GM12878 (cell line): ENCODE data around the gene FSIP1. TPM values are rescaled to one million over a fixed set of nuclear protein-coding genes. Genes with fewer than 3 reads are reported as not detected.

Experiments
- ATAC-seq: fragments of 200-7000 bp; cut with Tn5 transposase; 3 replicates; pipeline ENCODE4 v1.9.1; 2020; ENCODE audit warnings: mild to moderate bottlenecking, moderate library complexity
- BruUV-seq: library from RNA; stranded (reverse); fragments of 400-500 nt; replicated peaks from 2 replicates; lab custom pipeline; 2021; lab: Mats Ljungman, UMichigan
- CTCF ChIA-PET: fragments of 300-600 bp; sonication (Branson Sonifier 250); formaldehyde crosslinking; extraction: SDS; loops from one replicate; lab custom pipeline; 2021; ENCODE audit warnings: inconsistent platforms; lab: Yijun Ruan, JAX
- POLR2A ChIA-PET: fragments of 350-600 bp; formaldehyde crosslinking; extraction: SDS; loops from one replicate; lab custom pipeline; 2021; ENCODE audit warnings: inconsistent platforms; lab: Charles Lee
- RAD21 ChIA-PET: fragments of 300-600 bp; sonication (Branson Sonifier 250); formaldehyde crosslinking; loops from one replicate; lab custom pipeline; 2023; ENCODE audit warnings: antibody characterized with exemption; ENCODE audit not compliant: unreplicated experiment; lab: Charles Lee
- SMC1A ChIA-PET: fragments of 300-600 bp; sonication (Branson Sonifier 250); formaldehyde crosslinking; loops from one replicate; lab custom pipeline; 2023; ENCODE audit not compliant: unreplicated experiment, uncharacterized antibody; lab: Charles Lee
- DNase-seq: peaks from one replicate; pipeline ENCODE4 v3.0.0-alpha.2; 2011; ENCODE audit warnings: low read depth, low spot score
- FAIRE-seq: peaks from 3 replicates; lab custom pipeline; 2011; peaks lifted over from hg19 to GRCh38; lab: Jason Lieb, UNC
- H2AFZ ChIP-seq: 2 replicates; pipeline ENCODE4 v1.6.0; 2011; ENCODE audit warnings: low read depth, low read length, control low read depth; ENCODE audit not compliant: control insufficient read depth
- H3K27ac ChIP-seq: 2 replicates; pipeline ENCODE4 v1.5.1; 2011; ENCODE audit warnings: control low read depth; ENCODE audit not compliant: control insufficient read depth, insufficient read depth
- H3K27me3 ChIP-seq, 2 experiments: replicated peaks in 1 of 2; 2 replicates each; pipeline versions ENCODE4 v1.6.0 to v1.6.1; 2011; ENCODE audit warnings: low read length in 1 of 2; ENCODE audit not compliant: control insufficient read depth in 2 of 2, insufficient read depth in 2 of 2
- H3K36me3 ChIP-seq, 2 experiments: 2 replicates each; pipeline ENCODE4 v1.5.1; 2011; ENCODE audit warnings: low read length in 1 of 2; ENCODE audit not compliant: control insufficient read depth in 2 of 2, insufficient read depth in 2 of 2
- H3K4me1 ChIP-seq: 2 replicates; pipeline ENCODE4 v1.6.1; 2011; ENCODE audit warnings: mild to moderate bottlenecking, low read length, moderate library complexity, mixed read lengths; ENCODE audit not compliant: control insufficient read depth, insufficient read depth
- H3K4me2 ChIP-seq: 2 replicates; pipeline ENCODE4 v1.6.0; 2011; ENCODE audit warnings: control low read depth; ENCODE audit not compliant: control insufficient read depth, insufficient read depth
- H3K4me3 ChIP-seq: fragments of 200-600 bp; sonication (generic); 2 replicates; pipeline ENCODE4 v1.5.1; 2016
- H3K79me2 ChIP-seq: 2 replicates; pipeline ENCODE4 v1.6.0; 2011; ENCODE audit warnings: low read length; ENCODE audit not compliant: control insufficient read depth, insufficient read depth
- H3K9ac ChIP-seq: 2 replicates; pipeline ENCODE4 v1.8.0; 2011; ENCODE audit warnings: low read length, control low read depth, mixed read lengths; ENCODE audit not compliant: control insufficient read depth, insufficient read depth
- H3K9me3 ChIP-seq: replicated peaks from 3 replicates; pipeline ENCODE4 v1.5.1; 2011; ENCODE audit warnings: mild to moderate bottlenecking, low read length; ENCODE audit not compliant: control insufficient read depth, insufficient read depth
- H4K20me1 ChIP-seq: 2 replicates; pipeline ENCODE4 v1.6.0; 2011; ENCODE audit not compliant: control insufficient read depth, insufficient read depth
- ASH2L ChIP-seq: fragments of 300-600, 200-600 bp; sonication (generic); IDR thresholded peaks from 2 replicates; pipeline ENCODE4 v1.6.1; 2017; ENCODE audit warnings: low read depth, mild to moderate bottlenecking, borderline replicate concordance
- ATF2 ChIP-seq: IDR thresholded peaks from 2 replicates; pipeline ENCODE4 v1.6.1; 2012; ENCODE audit warnings: low read length, inconsistent platforms
- ATF3 ChIP-seq: IDR thresholded peaks from 2 replicates; pipeline ENCODE4 v1.6.1; 2011; ENCODE audit warnings: low read depth, mild to moderate bottlenecking, low read length, moderate library complexity, borderline replicate concordance; ENCODE audit errors: extremely low read depth
- ATF7 ChIP-seq: fragments of 450-650 bp; IDR thresholded peaks from 2 replicates; pipeline ENCODE4 v1.6.1; 2016; ENCODE audit warnings: low read depth, mild to moderate bottlenecking
- BACH1 ChIP-seq: fragments of 450-650 bp; IDR thresholded peaks from 2 replicates; pipeline ENCODE4 v1.6.1; 2017; ENCODE audit warnings: mild to moderate bottlenecking, borderline replicate concordance
- BCL3 ChIP-seq: IDR thresholded peaks from 2 replicates; pipeline ENCODE4 v1.6.1; 2011; ENCODE audit warnings: borderline replicate concordance, low read depth, mild to moderate bottlenecking, moderate library complexity, low read length; ENCODE audit not compliant: insufficient read depth, poor library complexity, severe bottlenecking
- CREB1 ChIP-seq: IDR thresholded peaks from 2 replicates; pipeline ENCODE4 v1.6.1; 2012; ENCODE audit warnings: low read depth, mild to moderate bottlenecking, inconsistent platforms
- DPF2 ChIP-seq: fragments of 450-650 bp; IDR thresholded peaks from 2 replicates; pipeline ENCODE4 v1.6.1; 2017; ENCODE audit warnings: mild to moderate bottlenecking
- GATAD2B ChIP-seq: fragments of 450-650 bp; conservative IDR thresholded peaks from 2 replicates; pipeline ENCODE4 v1.6.1; 2017; ENCODE audit warnings: low read depth, mild to moderate bottlenecking, moderate library complexity
- HDAC2 ChIP-seq: fragments of 200-600 bp; sonication (generic); IDR thresholded peaks from 2 replicates; pipeline ENCODE4 v1.6.1; 2017
- IRF3 ChIP-seq: fragments of 450-650 bp; IDR thresholded peaks from 2 replicates; pipeline ENCODE4 v1.6.1; 2014; ENCODE audit warnings: mild to moderate bottlenecking
- MEF2A ChIP-seq: IDR thresholded peaks from 2 replicates; pipeline ENCODE4 v1.6.1; 2011; ENCODE audit warnings: low read depth, mild to moderate bottlenecking, low read length, moderate library complexity; ENCODE audit not compliant: insufficient read depth
- NBN ChIP-seq: fragments of 450-650 bp; IDR thresholded peaks from 2 replicates; pipeline ENCODE4 v1.6.1; 2016
- RCOR1 ChIP-seq: conservative IDR thresholded peaks from 2 replicates; pipeline ENCODE4 v1.6.1; 2012; ENCODE audit warnings: low read depth, low read length, improper control_type of control experiment
- SP1 ChIP-seq: IDR thresholded peaks from one replicate; pipeline ENCODE4 v1.6.1; 2011; ENCODE audit warnings: low read depth, low read length
- SUZ12 ChIP-seq: fragments of 200-600 bp; sonication (generic); IDR thresholded peaks from one replicate; pipeline ENCODE4 v1.6.1; 2018; ENCODE audit warnings: antibody characterized with exemption, mild to moderate bottlenecking; ENCODE audit not compliant: unreplicated experiment
- ZBTB11 ChIP-seq: fragments of 450-650 bp; formaldehyde crosslinking; IDR thresholded peaks from 2 replicates; pipeline ENCODE4 v1.5.0; 2022; ENCODE audit warnings: mild to moderate bottlenecking, missing genetic modification characterization
- WGBS: methylation state at CpG from one replicate; pipeline ENCODE4 v1.1.6; 2016; ENCODE audit warnings: low lambda C conversion rate; ENCODE audit not compliant: insufficient replicate concordance, insufficient coverage; ENCODE audit errors: missing lambda C conversion rate; 5-methylcytosine and 5-hydroxymethylcytosine counted together
- in situ Hi-C: fragments of 300-500 bp; cut with MboI; formaldehyde crosslinking; loops from 9 replicates; pipeline ENCODE4 v1.14.3; 2018; ENCODE audit warnings: mixed read lengths
- intact Hi-C: fragments of 100-400 bp; cut with micrococcal nuclease; formaldehyde crosslinking; loops from one replicate; pipeline ENCODE4 v1.14.2; 2022; ENCODE audit not compliant: unreplicated experiment
- polyA plus RNA-seq, 11 experiments: library from polyadenylated mRNA; depleted of rRNA in 4 of 11; unstranded in 6 of 11; stranded (reverse) in 5 of 11; fragments of >200 nt; fragmentation: Nextera tagmentation in 4 of 11; fragmentation: Illumina TruSeq in 1 of 11; extraction: Ambion mirVana in 4 of 11; extraction: Trizol in 1 of 11; gene quantifications; 1 replicate in 1 of 11; 2 replicates in 10 of 11; pipeline versions ENCODE4 v1.2.1 to v1.2.3, GENCODE V29; 2011 to 2016; ENCODE audit warnings: inconsistent platforms in 2 of 11, missing spikeins in 2 of 11, low read depth in 1 of 11
- total RNA-seq, 4 experiments: library from RNA; depleted of rRNA in 3 of 4; stranded (reverse); fragments of >200 nt in 3 of 4; fragmentation: Illumina TruSeq in 1 of 4; extraction: Trizol in 1 of 4; gene quantifications; 2 replicates each; pipeline versions ENCODE4 v1.2.1 to v1.2.3, GENCODE V29; 2013 to 2021

Gene FSIP1
- total and polyA plus RNA-seq, 10 of the 15 experiments (the other 5 are each of a cell fraction or from before 2014, with no cell fraction given) = 0.15 to 0.67 (median 0.35) TPM

- DNase-seq (no peak), FAIRE-seq (no peak), ATAC-seq (no peak)
- POLR2A ChIA-PET = no interaction called here
- Histone ChIP-seq H4K20me1 (no peaks in the 10 kb centered on the region), H3K36me3 (no peaks in the 10 kb centered on the region), H3K4me3 (no peak overlapping the region), H3K27ac (no peak overlapping the region), H2AFZ (no peak overlapping the region), H3K4me2 (no peak overlapping the region), H3K4me1 (peaks cover 8% of the 10 kb centered on the region), H3K9me3 (no peaks in the 10 kb centered on the region; the same call in 2 of the 3 replicates), H3K27me3 (no peaks in the 10 kb centered on the region), H3K9ac (no peak overlapping the region), H3K79me2 (no peaks in the 10 kb centered on the region)
- RAD21 ChIA-PET = interaction anchor here (0.8 kb wide), 1 partner anchor 56 kb away, joined by 3 read pairs; no protein-coding TSS in a partner anchor
- intact Hi-C loops = no loop called here
- BruUV-seq = no TSS peak
- 15% methylated on average over 3 of the region's 3 CpGs for WGBS
- no peak for TF ChIP-seq DPF2
- no peak for TF ChIP-seq HDAC2
- no peak for TF ChIP-seq NBN
- no peak for TF ChIP-seq ASH2L
- TF ChIP-seq MEF2A = no peak
- TF ChIP-seq ZBTB11 (CRISPR knock-in tag) = no peak
- TF ChIP-seq IRF3 = no peak
- no peak for TF ChIP-seq BCL3
- no peak for TF ChIP-seq SUZ12
- TF ChIP-seq ATF7 = no peak
- no peak for TF ChIP-seq ATF3
- no peak for TF ChIP-seq ATF2
- no peak for TF ChIP-seq SP1
- TF ChIP-seq RCOR1 = no peak
- TF ChIP-seq BACH1 = no peak
- no peak for TF ChIP-seq GATAD2B
- no peak for TF ChIP-seq CREB1
- SMC1A ChIA-PET = interaction anchor here (0.7 to 1.3 kb wide), 3 partner anchors 9 to 127 kb away, joined by 3 to 4 read pairs (median 3); no protein-coding TSS in a partner anchor
- CTCF ChIA-PET = interaction anchor here (1.1 to 2.0 kb wide), 2 partner anchors 56 to 127 kb away, joined by 4 to 7 read pairs; no protein-coding TSS in a partner anchor
- in situ Hi-C loops = no loop called here
Observed at GRCh38 chr15:39629906-39630305, 152.7 kb downstream of the FSIP1 start.
